Measurements from ENCODE around the gene KPNA6. TPM values are rescaled to one million over a fixed set of nuclear protein-coding genes. Genes with fewer than 3 reads are reported as not detected.
A peak's percentile ranks its signal among the peaks of the same experiment; 100 is the strongest.

The KPNA6 gene
- total and polyA plus RNA-seq, 9 of the 15 experiments (the other 6 are each of a cell fraction or from before 2014, with no cell fraction given) = 20.1 to 54.6 (median 32.2) TPM

GRCh38 chr1:32179443-32180185 is 71.8 kb downstream of the KPNA6 start, which contains the start of gene TXLNA (continued):
- TF ChIP-seq, protein P1, sequence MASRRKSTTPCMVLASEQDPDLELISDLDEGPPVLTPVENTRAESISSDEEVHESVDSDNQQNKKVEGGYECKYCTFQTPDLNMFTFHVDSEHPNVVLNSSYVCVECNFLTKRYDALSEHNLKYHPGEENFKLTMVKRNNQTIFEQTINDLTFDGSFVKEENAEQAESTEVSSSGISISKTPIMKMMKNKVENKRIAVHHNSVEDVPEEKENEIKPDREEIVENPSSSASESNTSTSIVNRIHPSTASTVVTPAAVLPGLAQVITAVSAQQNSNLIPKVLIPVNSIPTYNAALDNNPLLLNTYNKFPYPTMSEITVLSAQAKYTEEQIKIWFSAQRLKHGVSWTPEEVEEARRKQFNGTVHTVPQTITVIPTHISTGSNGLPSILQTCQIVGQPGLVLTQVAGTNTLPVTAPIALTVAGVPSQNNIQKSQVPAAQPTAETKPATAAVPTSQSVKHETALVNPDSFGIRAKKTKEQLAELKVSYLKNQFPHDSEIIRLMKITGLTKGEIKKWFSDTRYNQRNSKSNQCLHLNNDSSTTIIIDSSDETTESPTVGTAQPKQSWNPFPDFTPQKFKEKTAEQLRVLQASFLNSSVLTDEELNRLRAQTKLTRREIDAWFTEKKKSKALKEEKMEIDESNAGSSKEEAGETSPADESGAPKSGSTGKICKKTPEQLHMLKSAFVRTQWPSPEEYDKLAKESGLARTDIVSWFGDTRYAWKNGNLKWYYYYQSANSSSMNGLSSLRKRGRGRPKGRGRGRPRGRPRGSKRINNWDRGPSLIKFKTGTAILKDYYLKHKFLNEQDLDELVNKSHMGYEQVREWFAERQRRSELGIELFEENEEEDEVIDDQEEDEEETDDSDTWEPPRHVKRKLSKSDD (conservative IDR thresholded peaks at IDR 0.05; ENCODE audit: low read length) = no peak
- TF ChIP-seq ATF4 (CRISPR knock-in tag; IDR thresholded peaks at IDR 0.05) (peak; percentile 25; the same call in 1 of the 2 replicates), ILK (tag; IDR thresholded peaks at IDR 0.05; ENCODE audit: borderline replicate concordance, low read depth) (no peak), ASH1L (IDR thresholded peaks at IDR 0.05; ENCODE audit: borderline replicate concordance, low read depth, partially characterized antibody) (no peak), ZNF707 (CRISPR knock-in tag; conservative IDR thresholded peaks at IDR 0.05) (no peak), EP300 (IDR thresholded peaks at IDR 0.05; ENCODE audit: low read length) (no peak), SMAD2 (IDR thresholded peaks at IDR 0.05; ENCODE audit: low read depth, low read length) (no peak), HCFC1 (IDR thresholded peaks at IDR 0.05; ENCODE audit: low read depth, low read length) (peak; percentile 55), USF1 (CRISPR knock-in tag; IDR thresholded peaks at IDR 0.05) (peak; percentile 69), NR1H2 (CRISPR knock-in tag; IDR thresholded peaks at IDR 0.05) (no peak), SAFB2 (IDR thresholded peaks at IDR 0.05; ENCODE audit: borderline replicate concordance, low read depth, low read length, severe bottlenecking) (no peak), CHD1 (IDR thresholded peaks at IDR 0.05; ENCODE audit: low read length) (no peak), NFXL1 (CRISPR knock-in tag; IDR thresholded peaks at IDR 0.05) (peak; percentile 83; the same call in 1 of the 2 replicates), KAT8 (IDR thresholded peaks at IDR 0.05; ENCODE audit: low read depth) (no peak), NFATC3 (IDR thresholded peaks at IDR 0.05) (no peak), CAMTA2 (CRISPR knock-in tag; conservative IDR thresholded peaks at IDR 0.05) (peak; percentile 80; the same call in 1 of the 2 replicates), BDP1 (IDR thresholded peaks at IDR 0.05; ENCODE audit: insufficient read depth, insufficient read length) (no peak), BCL6 (CRISPR knock-in tag; IDR thresholded peaks at IDR 0.05) (peak; percentile 1; the same call in 1 of the 2 replicates)
- TF ChIP-seq, protein P2, sequence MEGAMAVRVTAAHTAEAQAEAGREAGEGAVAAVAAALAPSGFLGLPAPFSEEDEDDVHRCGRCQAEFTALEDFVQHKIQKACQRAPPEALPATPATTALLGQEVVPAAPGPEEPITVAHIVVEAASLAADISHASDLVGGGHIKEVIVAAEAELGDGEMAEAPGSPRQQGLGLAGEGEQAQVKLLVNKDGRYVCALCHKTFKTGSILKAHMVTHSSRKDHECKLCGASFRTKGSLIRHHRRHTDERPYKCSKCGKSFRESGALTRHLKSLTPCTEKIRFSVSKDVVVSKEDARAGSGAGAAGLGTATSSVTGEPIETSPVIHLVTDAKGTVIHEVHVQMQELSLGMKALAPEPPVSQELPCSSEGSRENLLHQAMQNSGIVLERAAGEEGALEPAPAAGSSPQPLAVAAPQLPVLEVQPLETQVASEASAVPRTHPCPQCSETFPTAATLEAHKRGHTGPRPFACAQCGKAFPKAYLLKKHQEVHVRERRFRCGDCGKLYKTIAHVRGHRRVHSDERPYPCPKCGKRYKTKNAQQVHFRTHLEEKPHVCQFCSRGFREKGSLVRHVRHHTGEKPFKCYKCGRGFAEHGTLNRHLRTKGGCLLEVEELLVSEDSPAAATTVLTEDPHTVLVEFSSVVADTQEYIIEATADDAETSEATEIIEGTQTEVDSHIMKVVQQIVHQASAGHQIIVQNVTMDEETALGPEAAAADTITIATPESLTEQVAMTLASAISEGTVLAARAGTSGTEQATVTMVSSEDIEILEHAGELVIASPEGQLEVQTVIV (CRISPR knock-in tag; IDR thresholded peaks at IDR 0.05; ENCODE audit: borderline replicate concordance) = no peak
- TF ChIP-seq, protein P3, sequence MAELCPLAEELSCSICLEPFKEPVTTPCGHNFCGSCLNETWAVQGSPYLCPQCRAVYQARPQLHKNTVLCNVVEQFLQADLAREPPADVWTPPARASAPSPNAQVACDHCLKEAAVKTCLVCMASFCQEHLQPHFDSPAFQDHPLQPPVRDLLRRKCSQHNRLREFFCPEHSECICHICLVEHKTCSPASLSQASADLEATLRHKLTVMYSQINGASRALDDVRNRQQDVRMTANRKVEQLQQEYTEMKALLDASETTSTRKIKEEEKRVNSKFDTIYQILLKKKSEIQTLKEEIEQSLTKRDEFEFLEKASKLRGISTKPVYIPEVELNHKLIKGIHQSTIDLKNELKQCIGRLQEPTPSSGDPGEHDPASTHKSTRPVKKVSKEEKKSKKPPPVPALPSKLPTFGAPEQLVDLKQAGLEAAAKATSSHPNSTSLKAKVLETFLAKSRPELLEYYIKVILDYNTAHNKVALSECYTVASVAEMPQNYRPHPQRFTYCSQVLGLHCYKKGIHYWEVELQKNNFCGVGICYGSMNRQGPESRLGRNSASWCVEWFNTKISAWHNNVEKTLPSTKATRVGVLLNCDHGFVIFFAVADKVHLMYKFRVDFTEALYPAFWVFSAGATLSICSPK (IDR thresholded peaks at IDR 0.05; ENCODE audit: borderline replicate concordance) = no peak
